Stimulated activated memory B cell treated with anti-CD40 and anti-IgM and Interleukin-4, amounts not matched to agents 10 μg/mL and 1 μg/mL and 100 μg/mL, for 72 hours (primary cell): ENCODE measurements around the gene CABLES1.

Source experiments
- ATAC-seq: fragments of 150-1000 bp; cut with Tn5 transposase; 2 replicates; pipeline ENCODE4 v1.10.0; 2021
- H3K27ac Mint-ChIP-seq: one replicate; pipeline ENCODE4 v1.8.0; 2022; ENCODE audit warnings: mild to moderate bottlenecking, mixed read lengths
- H3K27me3 Mint-ChIP-seq: one replicate; pipeline ENCODE4 v1.8.0; 2022; ENCODE audit warnings: mixed read lengths
- H3K36me3 Mint-ChIP-seq: one replicate; pipeline ENCODE4 v1.8.0; 2022; ENCODE audit warnings: mixed read lengths
- H3K4me1 Mint-ChIP-seq: one replicate; pipeline ENCODE4 v1.8.0; 2022; ENCODE audit warnings: mixed read lengths
- H3K4me3 Mint-ChIP-seq: one replicate; pipeline ENCODE4 v1.8.0; 2022; ENCODE audit warnings: mild to moderate bottlenecking, moderate library complexity, mixed read lengths
- H3K9me3 Mint-ChIP-seq: one replicate; pipeline ENCODE4 v1.8.0; 2022; ENCODE audit warnings: mixed read lengths

Gene CABLES1

GRCh38 chr18:23300231-23300805 lies 165.0 kb downstream of the CABLES1 start:
- Mint-ChIP-seq H3K4me1 (no peaks in the 10 kb centered on the region), H3K4me3 (no peak overlapping the region), H3K27ac (no peak overlapping the region), H3K36me3 (peaks cover 28% of the 10 kb centered on the region), H3K9me3 (no peaks in the 10 kb centered on the region), H3K27me3 (no peaks in the 10 kb centered on the region)
- ATAC-seq = no peak

- Mint-ChIP-seq H3K9me3 (no peaks in the 10 kb centered on the region), H3K4me1 (no peaks in the 10 kb centered on the region), H3K36me3 (peaks cover 24% of the 10 kb centered on the region), H3K4me3 (no peak overlapping the region), H3K27ac (no peak overlapping the region), H3K27me3 (no peaks in the 10 kb centered on the region)
- no peak for ATAC-seq
These were observed 166.7 kb downstream of the CABLES1 start for GRCh38 chr18:23301972-23302371.

GRCh38 chr18:23302511-23302850 lies 167.2 kb downstream of the CABLES1 start:
- ATAC-seq = no peak
- no peak overlapping the region for H3K27ac Mint-ChIP-seq
- H3K9me3 Mint-ChIP-seq = no peaks in the 10 kb centered on the region
- no peaks in the 10 kb centered on the region for H3K4me1 Mint-ChIP-seq
- no peaks in the 10 kb centered on the region for H3K27me3 Mint-ChIP-seq
- H3K36me3 Mint-ChIP-seq = peaks cover 25% of the 10 kb centered on the region
- H3K4me3 Mint-ChIP-seq = no peak overlapping the region

GRCh38 chr18:23302851-23303527 lies 167.7 kb downstream of the CABLES1 start:
- no peaks in the 10 kb centered on the region for H3K27me3 Mint-ChIP-seq
- no peaks in the 10 kb centered on the region for H3K9me3 Mint-ChIP-seq
- H3K36me3 Mint-ChIP-seq = peaks cover 24% of the 10 kb centered on the region
- peak; percentile 34 for ATAC-seq
- H3K4me1 Mint-ChIP-seq = peaks cover 5% of the 10 kb centered on the region
- H3K27ac Mint-ChIP-seq = no peak overlapping the region
- no peak overlapping the region for H3K4me3 Mint-ChIP-seq

- Mint-ChIP-seq H3K9me3 (no peaks in the 10 kb centered on the region), H3K27ac (no peak overlapping the region), H3K36me3 (peaks cover 27% of the 10 kb centered on the region), H3K4me3 (no peak overlapping the region), H3K4me1 (peaks cover 15% of the 10 kb centered on the region), H3K27me3 (no peaks in the 10 kb centered on the region)
- no peak for ATAC-seq
These were observed 171.5 kb downstream of the CABLES1 start for GRCh38 chr18:23306822-23307221.

GRCh38 chr18:23307567-23308295 lies 172.4 kb downstream of the CABLES1 start:
- no peak overlapping the region for H3K4me3 Mint-ChIP-seq
- H3K27me3 Mint-ChIP-seq = no peaks in the 10 kb centered on the region
- peak overlapping the region; percentile 1 for H3K27ac Mint-ChIP-seq
- ATAC-seq = peak; percentile 24
- H3K36me3 Mint-ChIP-seq = peaks cover 34% of the 10 kb centered on the region
- peaks cover 15% of the 10 kb centered on the region for H3K4me1 Mint-ChIP-seq
- H3K9me3 Mint-ChIP-seq = no peaks in the 10 kb centered on the region
